Pancreas (tissue), 10 donors: ENCODE measurements around the gene DCD. TPM values are rescaled to one million over a fixed set of nuclear protein-coding genes. Genes with fewer than 3 reads are reported as not detected.
"Not testable (repeated sequence)": the region's sequence is repeated elsewhere in the genome, so short reads cannot be mapped to it uniquely, and the experiment has no call there.

ENCODE experiments used
- ATAC-seq, 4 donors: fragments of 200-7000 bp; cut with Tn5 transposase; one replicate each; pipeline versions ENCODE4 v1.8.0 to v1.9.1; 2020; ENCODE audit warnings: mild to moderate bottlenecking in 4 of 4, moderate library complexity in 4 of 4
- DNase-seq, 6 donors: peaks; one replicate each; pipeline ENCODE4 v3.0.0-alpha.2; 2020
- FAIRE-seq: peaks from 2 replicates; lab custom pipeline; 2012; peaks lifted over from hg19 to GRCh38; lab: Jason Lieb, UNC
- H3K27ac ChIP-seq, 4 donors: fragments of 200-600 bp; sonication (generic); 1 replicate in 3 of 4; 2 replicates in 1 of 4; pipeline versions ENCODE4 v1.5.0 to v1.8.0; 2020
- H3K27me3 ChIP-seq, 4 donors: fragments of 200-600 bp; one replicate each; pipeline ENCODE4 v1.8.0; 2021
- H3K36me3 ChIP-seq, 3 donors: fragments of 200-600 bp; sonication (generic) in 1 of 3; one replicate each; pipeline versions ENCODE4 v1.5.0 to v1.8.0; 2020 to 2021
- H3K4me1 ChIP-seq, 3 donors: fragments of 200-600 bp; one replicate each; pipeline ENCODE4 v1.8.0; 2021
- H3K4me3 ChIP-seq, 4 donors: fragments of 200-600 bp; sonication (generic) in 2 of 4; one replicate each; pipeline versions ENCODE4 v1.5.0 to v1.8.0; 2020 to 2021
- H3K9me3 ChIP-seq, 4 donors: fragments of 200-600 bp; one replicate each; pipeline ENCODE4 v1.8.0; 2021
- CTCF ChIP-seq, 4 donors: fragments of 200-600 bp; sonication (generic) in 3 of 4; IDR thresholded peaks; one replicate each; pipeline versions ENCODE4 v1.5.0 to v1.8.0; 2021; ENCODE audit warnings: antibody characterized with exemption in 4 of 4
- WGBS, 2 donors: extraction: QIAGEN DNeasy Blood & Tissue Kit; methylation state at CpG; one replicate each; pipeline ENCODE4 v1.1.7; 2013; 5-methylcytosine and 5-hydroxymethylcytosine counted together
- intact Hi-C, 3 donors: fragments of 100-400 bp; cut with DNase I; formaldehyde crosslinking; loops; one replicate each; pipeline versions ENCODE4 v1.11.1 to v1.14.2; 2022
- polyA plus RNA-seq, 2 donors: library from polyadenylated mRNA; stranded (reverse); fragments of 200-250 nt; gene quantifications; one replicate each; pipeline ENCODE4 v1.2.3, GENCODE V29; 2013
- total RNA-seq, 6 donors: library from RNA; stranded (reverse); fragmentation: NEBNext Ultra II Directional in 4 of 6; extraction: Animal tissue kit (Norgen Biotek cat#: 25700) in 4 of 6; gene quantifications; one replicate each; pipeline versions ENCODE4 v1.2.1 to v1.2.4, GENCODE V29; 2021 to 2023
- donor health status: healthy with polysubstance abuse.
- donor health status: DM: no; HTN: no; CAD: no; lungs with moderate emphysema.
- donor health status: DM: no; HTN: no; CAD: no.
- donor health status: control.
- donor health status: control.
- donor health status: Bipolar disorder and iron deficiency.
- donor health status: DM: yes; HTN: yes; CAD: no.
- donor health status: DM: no; HTN: no; CAD: no.
- donor health status: DM: no; HTN: no; CAD: no.
- donor health status: DM: yes; HTN: yes; CAD: no.

The DCD gene
- total and polyA plus RNA-seq, 8 donors, result not detected

GRCh38 chr12:54650409-54650808 is 2.2 kb upstream of the DCD start:
- WGBS, 2 donors, result 35% methylated on average over 4 of the region's 4 CpGs
- H3K4me1 ChIP-seq, result no peaks in the 10 kb centered on the region
- no peaks in the 10 kb centered on the region for H3K27me3 ChIP-seq
- no peaks in the 10 kb centered on the region for H3K9me3 ChIP-seq
- DNase-seq (no peak), FAIRE-seq (no peak), ATAC-seq (no peak)
- TF ChIP-seq CTCF (IDR thresholded peaks at IDR 0.05), result no peak
- intact Hi-C loops, result no loop called here
- no peak overlapping the region for H3K4me3 ChIP-seq
- no peak overlapping the region for H3K27ac ChIP-seq
- no peaks in the 10 kb centered on the region for H3K36me3 ChIP-seq

GRCh38 chr12:54649825-54650224 is 1.7 kb upstream of the DCD start:
- Histone ChIP-seq H3K4me1 (no peaks in the 10 kb centered on the region), H3K9me3 (no peaks in the 10 kb centered on the region), H3K27ac (no peak overlapping the region), H3K27me3 (no peaks in the 10 kb centered on the region), H3K4me3 (no peak overlapping the region), H3K36me3 (no peaks in the 10 kb centered on the region)
- ATAC-seq (no peak), FAIRE-seq (no peak), DNase-seq (no peak)
- WGBS, 2 donors, result 24 to 34% methylated on average over 1 of the region's 1 CpG
- no peak for TF ChIP-seq CTCF (IDR thresholded peaks at IDR 0.05)
- intact Hi-C loops, result no loop called here

GRCh38 chr12:54641554-54641953 is 6.6 kb downstream of the DCD start:
- no peak overlapping the region for H3K4me3 ChIP-seq
- no peak for DNase-seq
- no peaks in the 10 kb centered on the region for H3K4me1 ChIP-seq
- no peak for TF ChIP-seq CTCF (IDR thresholded peaks at IDR 0.05)
- no peaks in the 10 kb centered on the region for H3K9me3 ChIP-seq
- H3K36me3 ChIP-seq, result no peaks in the 10 kb centered on the region
- 67 to 74% methylated on average over 1 of the region's 1 CpG for WGBS, 2 donors
- intact Hi-C loops, result no loop called here
- H3K27ac ChIP-seq, result no peak overlapping the region
- no peak for FAIRE-seq
- H3K27me3 ChIP-seq, result no peaks in the 10 kb centered on the region
- ATAC-seq, result no peak

GRCh38 chr12:54641089-54641488 is 7.1 kb downstream of the DCD start:
- WGBS, 2 donors, result 84 to 88% methylated on average over 4 of the region's 4 CpGs
- Histone ChIP-seq H3K4me3 (no peak overlapping the region), H3K4me1 (no peaks in the 10 kb centered on the region), H3K36me3 (no peaks in the 10 kb centered on the region), H3K27me3 (no peaks in the 10 kb centered on the region), H3K27ac (no peak overlapping the region), H3K9me3 (no peaks in the 10 kb centered on the region)
- intact Hi-C loops, result no loop called here
- FAIRE-seq (no peak), ATAC-seq (no peak), DNase-seq (no peak)
- TF ChIP-seq CTCF (IDR thresholded peaks at IDR 0.05), result no peak

GRCh38 chr12:54639112-54639511 is 9.1 kb downstream of the DCD start:
- H3K27ac ChIP-seq, H3K9me3 ChIP-seq, H3K4me1 ChIP-seq, H3K27me3 ChIP-seq, intact Hi-C loops, H3K4me3 ChIP-seq, ATAC-seq, FAIRE-seq, H3K36me3 ChIP-seq, DNase-seq: not testable (repeated sequence)
- 83 to 86% methylated on average over 2 of the region's 2 CpGs for WGBS, 2 donors
